Left forelimb (tissue), 1 donor: Measurements from ENCODE around the gene KCNG2.
"Not testable (repeated sequence)": the region's sequence is repeated elsewhere in the genome, so short reads cannot be mapped to it uniquely, and the experiment has no call there.

Source experiments
- DNase-seq: peaks from one replicate; pipeline ENCODE4 v3.0.0-alpha.2; 2018; ENCODE audit warnings: low spot score

The KCNG2 gene

GRCh38 chr18:79797518-79798345, at the start of gene KCNG2:
TSS of gene KCNG2 (plus strand) at chr18:79797938. CDS start at chr18:79863668, 65,730 bp downstream.
- no peak for DNase-seq

- peak; percentile 41 for DNase-seq
Observed at GRCh38 chr18:79748321-79749180, 49.2 kb upstream of the KCNG2 start.

- DNase-seq, result peak; percentile 60
Observed at GRCh38 chr18:79749251-79750191, 48.2 kb upstream of the KCNG2 start.

- peak; percentile 48 for DNase-seq
Observed at GRCh38 chr18:79750980-79751571, 46.7 kb upstream of the KCNG2 start.

GRCh38 chr18:79751918-79752578, 45.7 kb upstream of the KCNG2 start:
- DNase-seq, result not testable (repeated sequence)

- not testable (repeated sequence) for DNase-seq
Observed at GRCh38 chr18:79752946-79753345, 44.8 kb upstream of the KCNG2 start.

- DNase-seq, result no peak
Observed at GRCh38 chr18:79753391-79753851, 44.3 kb upstream of the KCNG2 start.

GRCh38 chr18:79754022-79754761, 43.5 kb upstream of the KCNG2 start:
- DNase-seq, result no peak

- no peak for DNase-seq
Observed at GRCh38 chr18:79754831-79755351, 42.8 kb upstream of the KCNG2 start.

GRCh38 chr18:79755496-79756142, 42.1 kb upstream of the KCNG2 start:
- DNase-seq, result no peak

- no peak for DNase-seq
Observed at GRCh38 chr18:79756143-79756500, 41.6 kb upstream of the KCNG2 start.

- no peak for DNase-seq
Observed at GRCh38 chr18:79756826-79757225, 40.9 kb upstream of the KCNG2 start.

GRCh38 chr18:79760348-79760747, 37.4 kb upstream of the KCNG2 start:
- no peak for DNase-seq

GRCh38 chr18:79760881-79761280, 36.9 kb upstream of the KCNG2 start:
- DNase-seq, result no peak

GRCh38 chr18:79763407-79763806, 34.3 kb upstream of the KCNG2 start:
- no peak for DNase-seq

- DNase-seq, result no peak
Observed at GRCh38 chr18:79764131-79764530, 33.6 kb upstream of the KCNG2 start.

GRCh38 chr18:79765491-79766245, 32.1 kb upstream of the KCNG2 start:
- no peak for DNase-seq

- no peak for DNase-seq
Observed at GRCh38 chr18:79766308-79766707, 31.4 kb upstream of the KCNG2 start.

- no peak for DNase-seq
Observed at GRCh38 chr18:79768745-79769144, 29.0 kb upstream of the KCNG2 start.
